Measurements from ENCODE around the gene FABP7.

GRCh38 chr6:122779667-122780066 lies at the start of gene FABP7:
- no peak for TF ChIP-seq EZH2 (IDR thresholded peaks at IDR 0.05; ENCODE audit: borderline replicate concordance, low read depth, low read length, poor library complexity, severe bottlenecking)
- TF ChIP-seq, protein P1, sequence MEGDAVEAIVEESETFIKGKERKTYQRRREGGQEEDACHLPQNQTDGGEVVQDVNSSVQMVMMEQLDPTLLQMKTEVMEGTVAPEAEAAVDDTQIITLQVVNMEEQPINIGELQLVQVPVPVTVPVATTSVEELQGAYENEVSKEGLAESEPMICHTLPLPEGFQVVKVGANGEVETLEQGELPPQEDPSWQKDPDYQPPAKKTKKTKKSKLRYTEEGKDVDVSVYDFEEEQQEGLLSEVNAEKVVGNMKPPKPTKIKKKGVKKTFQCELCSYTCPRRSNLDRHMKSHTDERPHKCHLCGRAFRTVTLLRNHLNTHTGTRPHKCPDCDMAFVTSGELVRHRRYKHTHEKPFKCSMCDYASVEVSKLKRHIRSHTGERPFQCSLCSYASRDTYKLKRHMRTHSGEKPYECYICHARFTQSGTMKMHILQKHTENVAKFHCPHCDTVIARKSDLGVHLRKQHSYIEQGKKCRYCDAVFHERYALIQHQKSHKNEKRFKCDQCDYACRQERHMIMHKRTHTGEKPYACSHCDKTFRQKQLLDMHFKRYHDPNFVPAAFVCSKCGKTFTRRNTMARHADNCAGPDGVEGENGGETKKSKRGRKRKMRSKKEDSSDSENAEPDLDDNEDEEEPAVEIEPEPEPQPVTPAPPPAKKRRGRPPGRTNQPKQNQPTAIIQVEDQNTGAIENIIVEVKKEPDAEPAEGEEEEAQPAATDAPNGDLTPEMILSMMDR (conservative IDR thresholded peaks at IDR 0.05; ENCODE audit: low read depth, low read length), result no peak
